HG02885 (cell line): Measurements from ENCODE around the gene ARID3A.
A peak's percentile ranks its signal among the peaks of the same experiment; 100 is the strongest.
"Not testable (repeated sequence)": the region's sequence is repeated elsewhere in the genome, so short reads cannot be mapped to it uniquely, and the experiment has no call there.

Experiments used
- ATAC-seq: cut with Tn5 transposase; IDR thresholded peaks from one replicate; pipeline ENCODE4 v1.9.1; 2021; ENCODE audit warnings: mild to moderate bottlenecking; ENCODE audit not compliant: unreplicated experiment, poor library complexity

ARID3A gene

GRCh38 chr19:1011831-1012333 lies 86.0 kb downstream of the ARID3A start:
- no peak for ATAC-seq

DNA sequence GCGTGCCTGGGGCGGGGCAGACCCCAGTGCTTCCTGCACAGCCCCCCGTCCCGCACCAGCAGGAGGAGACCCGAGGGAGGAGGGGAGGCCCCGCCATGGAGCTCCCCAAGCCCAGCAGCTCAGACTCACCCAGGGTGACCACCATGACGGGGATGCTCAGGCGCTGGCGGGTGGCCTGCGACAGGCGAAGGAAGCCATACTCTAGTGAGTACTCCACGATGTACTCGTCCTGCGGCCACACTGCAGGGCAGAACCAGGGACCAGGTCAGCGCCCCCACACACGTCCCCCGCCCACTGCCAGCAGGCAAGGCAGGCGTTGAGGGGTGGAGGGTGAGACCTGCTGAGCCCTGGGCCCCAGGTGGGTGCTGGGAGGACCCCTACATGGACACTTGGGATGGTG lies 86.5 kb downstream of the ARID3A start:
- ATAC-seq, result no peak

DNA sequence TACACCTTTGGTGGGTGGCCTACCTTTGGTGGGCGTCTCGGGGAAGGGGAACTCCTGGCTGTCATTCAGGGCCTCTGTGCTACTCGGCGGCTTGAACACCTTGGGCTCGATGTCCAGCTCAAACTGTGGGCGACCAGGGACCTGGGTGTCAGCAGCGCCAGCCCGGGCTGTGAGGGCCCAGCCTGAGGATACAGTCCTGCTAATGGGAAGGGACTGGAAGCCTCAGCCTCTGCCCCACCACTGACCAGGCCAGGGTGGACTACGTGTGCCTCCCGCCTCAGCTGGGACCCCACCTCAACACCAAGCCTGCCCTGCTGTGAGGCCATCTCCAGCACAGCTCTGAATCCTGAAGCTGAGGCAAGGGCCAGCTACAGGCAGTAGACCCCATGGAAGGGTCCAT lies 87.4 kb downstream of the ARID3A start:
- no peak for ATAC-seq

- no peak for ATAC-seq
Observed at GRCh38 chr19:1014161-1015060, 88.6 kb downstream of the ARID3A start.

DNA sequence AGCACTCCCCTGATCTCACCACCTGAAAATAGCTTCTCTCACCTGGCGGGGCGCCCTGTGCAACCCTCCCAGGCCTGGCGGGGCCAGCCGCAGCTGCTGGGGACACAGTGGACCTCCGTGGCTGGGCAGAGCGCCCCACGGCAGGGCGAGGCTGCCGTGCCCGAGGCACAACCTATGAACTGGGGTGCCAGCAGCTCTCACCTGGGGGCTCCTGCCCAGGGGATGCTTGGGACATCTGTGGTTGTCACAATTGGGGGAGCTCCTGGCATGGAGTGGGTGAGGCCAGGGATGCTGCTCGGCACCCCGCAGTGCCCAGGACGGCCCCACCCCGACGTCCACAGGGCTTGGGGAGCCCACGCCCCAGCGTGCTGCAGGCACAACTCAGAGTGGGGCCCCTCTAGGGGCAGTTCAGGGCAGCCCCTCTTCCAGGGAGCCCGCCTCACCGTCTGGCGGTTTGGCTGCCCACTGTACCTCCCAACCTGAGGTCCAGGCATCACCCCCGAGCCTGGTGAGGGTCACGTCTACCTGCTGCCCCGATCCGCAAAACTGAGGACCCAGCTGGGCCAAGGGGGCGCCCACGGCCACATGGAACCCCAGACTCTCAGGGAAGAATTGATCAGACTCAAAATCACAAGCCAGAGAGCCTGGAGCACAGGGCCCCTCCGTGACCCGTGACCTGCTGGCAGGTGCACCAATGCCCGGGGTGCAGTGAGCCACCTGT lies 89.4 kb downstream of the ARID3A start:
- no peak for ATAC-seq

DNA sequence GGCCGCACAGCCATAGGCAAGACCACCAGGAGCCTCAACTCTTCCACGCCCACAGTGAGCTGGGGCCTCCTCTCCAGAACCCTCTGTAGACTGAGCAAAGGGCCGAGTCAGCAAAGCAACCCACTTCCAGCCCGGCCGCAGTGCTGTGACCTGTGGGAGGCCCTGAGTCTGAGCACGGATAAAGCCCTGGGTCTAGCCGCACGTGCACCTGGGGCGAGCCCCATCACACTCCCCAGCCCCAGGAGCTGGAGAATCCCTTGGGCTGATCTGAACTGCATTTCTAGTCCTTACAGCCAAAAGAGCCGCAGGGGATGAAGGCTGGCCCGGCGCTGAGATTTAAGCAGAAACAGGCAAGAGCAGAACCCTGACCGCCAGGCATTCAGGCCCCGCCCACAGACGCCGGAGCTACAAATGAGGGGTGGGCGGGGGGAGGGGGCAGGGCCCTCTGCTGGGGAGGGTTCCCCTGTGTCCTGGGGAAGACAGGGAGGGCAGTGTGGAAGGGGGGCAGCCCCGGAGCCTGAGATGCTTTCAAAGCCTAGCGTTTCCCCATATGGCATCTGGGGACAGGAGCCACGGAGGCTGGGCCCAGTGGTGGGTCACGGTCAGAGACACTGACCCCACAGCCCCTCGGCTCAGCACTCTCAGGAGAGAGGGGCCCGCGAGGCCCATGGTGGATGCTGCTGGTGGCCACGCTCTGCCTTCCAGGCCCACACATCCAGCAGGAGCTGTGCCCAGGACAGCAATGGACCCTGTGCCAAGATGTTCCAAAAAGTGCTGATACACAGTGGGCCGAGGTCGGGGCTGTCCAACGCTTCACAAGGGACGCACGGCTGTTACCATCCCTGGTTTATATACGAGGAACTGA lies 90.2 kb downstream of the ARID3A start:
- ATAC-seq, result peak; percentile 38

DNA sequence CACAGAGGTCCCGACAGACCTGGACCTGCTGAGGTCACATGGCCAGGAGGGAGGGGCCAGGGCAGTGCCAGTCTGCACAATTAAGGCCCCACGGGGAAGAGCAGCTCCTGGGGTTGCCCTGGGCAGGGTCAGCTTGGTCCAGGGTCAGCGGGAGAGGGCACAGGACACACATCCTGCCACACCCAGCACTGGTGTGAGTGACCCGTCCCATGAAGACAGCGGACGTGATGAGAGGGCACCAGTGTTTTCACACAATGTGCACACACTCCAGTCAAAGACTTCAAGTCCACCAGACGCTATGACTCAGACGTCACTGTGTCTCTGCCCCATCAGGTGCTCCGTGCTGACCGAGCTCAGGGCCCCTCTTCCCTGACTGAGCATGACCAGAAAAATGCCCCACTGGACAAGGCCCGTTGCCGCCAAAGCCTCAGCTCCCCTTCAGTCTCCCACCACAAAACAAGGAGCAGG lies 90.8 kb downstream of the ARID3A start:
- no peak for ATAC-seq

GRCh38 chr19:1017115-1017905 lies 91.5 kb downstream of the ARID3A start:
- ATAC-seq, result no peak

- no peak for ATAC-seq
Observed at GRCh38 chr19:1017906-1018305, 92.1 kb downstream of the ARID3A start.

- no peak for ATAC-seq
Observed at GRCh38 chr19:1018393-1018792, 92.6 kb downstream of the ARID3A start.

- ATAC-seq, result no peak
Observed at GRCh38 chr19:1018932-1019615, 93.2 kb downstream of the ARID3A start.

GRCh38 chr19:1019616-1019961 lies 93.8 kb downstream of the ARID3A start:
- no peak for ATAC-seq

- ATAC-seq, result no peak
Observed at GRCh38 chr19:1019980-1020867, 94.4 kb downstream of the ARID3A start.

- peak; percentile 86 for ATAC-seq
Observed at GRCh38 chr19:1020868-1021425, 95.1 kb downstream of the ARID3A start, which contains the start of gene TMEM259. TSS of gene TMEM259 (minus strand) at chr19:1021123. CDS start at chr19:1020996, 127 bp downstream.

DNA sequence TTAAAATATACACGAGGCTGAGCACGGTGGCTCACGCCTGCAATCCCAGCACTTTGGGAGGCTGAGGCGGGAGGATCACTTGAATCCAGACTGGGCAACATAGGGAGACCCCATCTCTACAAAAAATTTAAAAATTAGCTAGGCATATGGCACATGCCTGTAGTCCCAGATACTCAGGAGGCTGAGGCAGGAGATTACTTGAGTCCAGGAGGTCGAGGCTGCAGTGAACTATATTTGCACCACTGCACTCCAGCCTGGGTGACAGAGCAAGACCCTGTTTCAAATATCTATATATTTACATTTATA lies 98.0 kb downstream of the ARID3A start:
- ATAC-seq, result not testable (repeated sequence)

DNA sequence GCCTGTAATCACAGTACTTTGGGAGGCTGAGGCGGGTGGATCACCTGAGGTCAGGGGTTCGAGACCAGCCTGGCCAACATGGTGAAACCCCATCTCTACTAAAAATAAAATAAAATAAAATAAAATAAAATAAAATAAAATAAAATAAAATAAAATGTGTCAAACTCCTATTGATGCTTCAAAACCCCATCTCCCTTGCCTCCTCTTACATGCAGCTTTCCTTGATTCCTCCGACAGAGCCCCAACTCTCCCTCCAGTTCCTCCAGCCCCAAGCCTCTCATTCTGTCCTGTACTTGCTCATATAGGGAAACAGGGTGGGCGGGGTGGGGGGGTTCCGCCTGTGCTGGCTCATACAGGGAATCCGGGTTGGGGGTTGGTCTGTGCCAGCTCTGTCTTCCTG lies 99.2 kb downstream of the ARID3A start:
- ATAC-seq, result not testable (repeated sequence)
